Endodermal cell (in vitro differentiated cells): ENCODE results near the gene ABLIM3. TPM values are rescaled to one million over a fixed set of nuclear protein-coding genes. Genes with fewer than 3 reads are reported as not detected.

Source experiments
- DNase-seq: peaks from one replicate; pipeline ENCODE4 v3.0.0-alpha.2; 2017
- H3K27ac ChIP-seq: 2 replicates; pipeline ENCODE4 v1.5.1; 2013; ENCODE audit warnings: mild to moderate bottlenecking, low read depth, low read length, moderate library complexity
- H3K27me3 ChIP-seq: 2 replicates; pipeline ENCODE4 v1.6.1; 2013; ENCODE audit warnings: mild to moderate bottlenecking, low read length, moderate library complexity; ENCODE audit not compliant: insufficient read depth, control insufficient read depth, poor library complexity, severe bottlenecking
- H3K36me3 ChIP-seq: 2 replicates; pipeline ENCODE4 v1.7.0; 2013; ENCODE audit warnings: mild to moderate bottlenecking, low read length, moderate library complexity; ENCODE audit not compliant: control insufficient read depth, insufficient read depth
- H3K4me1 ChIP-seq: one replicate; pipeline ENCODE4 v1.7.0; 2013; ENCODE audit warnings: low read length; ENCODE audit not compliant: control insufficient read depth, insufficient read depth
- H3K4me3 ChIP-seq: 2 replicates; pipeline ENCODE4 v1.5.1; 2013; ENCODE audit warnings: mild to moderate bottlenecking, low read length, moderate library complexity
- H3K9ac ChIP-seq: 2 replicates; pipeline ENCODE4 v1.6.1; 2013; ENCODE audit warnings: mild to moderate bottlenecking, low read length, moderate library complexity; ENCODE audit not compliant: poor library complexity, severe bottlenecking; ENCODE audit errors: extremely low read depth
- H3K9me3 ChIP-seq: 2 replicates; pipeline ENCODE4 v1.6.1; 2013; ENCODE audit warnings: mild to moderate bottlenecking, low read length, moderate library complexity; ENCODE audit not compliant: control insufficient read depth
- H3K27ac Mint-ChIP-seq: 2 replicates; pipeline ENCODE4 v1.8.0; 2020; ENCODE audit warnings: mixed read lengths
- H3K27me3 Mint-ChIP-seq: 2 replicates; pipeline ENCODE4 v1.8.0; 2021; ENCODE audit warnings: mild to moderate bottlenecking, mixed read lengths; ENCODE audit not compliant: insufficient read depth
- H3K36me3 Mint-ChIP-seq: 2 replicates; pipeline ENCODE4 v1.8.0; 2020; ENCODE audit warnings: low read depth, mixed read lengths
- H3K4me1 Mint-ChIP-seq: 2 replicates; pipeline ENCODE4 v1.8.0; 2020; ENCODE audit warnings: mixed read lengths
- H3K4me3 Mint-ChIP-seq: 2 replicates; pipeline ENCODE4 v1.8.0; 2020; ENCODE audit warnings: mild to moderate bottlenecking, moderate library complexity, mixed read lengths
- H3K9me3 Mint-ChIP-seq: 2 replicates; pipeline ENCODE4 v1.8.0; 2020; ENCODE audit warnings: mild to moderate bottlenecking, mixed read lengths
- CTCF ChIP-seq: fragments of 200-600 bp; sonication (generic); conservative IDR thresholded peaks from 2 replicates; pipeline ENCODE4 v1.5.0; 2021; ENCODE audit warnings: antibody characterized with exemption, mild to moderate bottlenecking
- WGBS, 2 experiments: methylation state at CpG; one replicate each; pipeline versions ENCODE4 v1.1.5 to v1.1.7; 2013; ENCODE audit warnings: missing lambda C conversion rate in 2 of 2, mixed read lengths in 1 of 2; ENCODE audit not compliant: insufficient coverage in 1 of 2, insufficient read length in 1 of 2; 5-methylcytosine and 5-hydroxymethylcytosine counted together
- total RNA-seq, 2 donors: library from RNA; stranded (reverse); fragmentation: NEBNext Ultra II Directional in 1 of 2; extraction: Animal tissue kit (Norgen Biotek cat#: 25700) in 1 of 2; gene quantifications; 2 replicates in 1 of 2; 3 replicates in 1 of 2; pipeline ENCODE4 v1.2.1, GENCODE V29; 2021

The ABLIM3 gene
- total RNA-seq, 2 donors from 2014 or later: 0.24 to 0.66 TPM

DNA sequence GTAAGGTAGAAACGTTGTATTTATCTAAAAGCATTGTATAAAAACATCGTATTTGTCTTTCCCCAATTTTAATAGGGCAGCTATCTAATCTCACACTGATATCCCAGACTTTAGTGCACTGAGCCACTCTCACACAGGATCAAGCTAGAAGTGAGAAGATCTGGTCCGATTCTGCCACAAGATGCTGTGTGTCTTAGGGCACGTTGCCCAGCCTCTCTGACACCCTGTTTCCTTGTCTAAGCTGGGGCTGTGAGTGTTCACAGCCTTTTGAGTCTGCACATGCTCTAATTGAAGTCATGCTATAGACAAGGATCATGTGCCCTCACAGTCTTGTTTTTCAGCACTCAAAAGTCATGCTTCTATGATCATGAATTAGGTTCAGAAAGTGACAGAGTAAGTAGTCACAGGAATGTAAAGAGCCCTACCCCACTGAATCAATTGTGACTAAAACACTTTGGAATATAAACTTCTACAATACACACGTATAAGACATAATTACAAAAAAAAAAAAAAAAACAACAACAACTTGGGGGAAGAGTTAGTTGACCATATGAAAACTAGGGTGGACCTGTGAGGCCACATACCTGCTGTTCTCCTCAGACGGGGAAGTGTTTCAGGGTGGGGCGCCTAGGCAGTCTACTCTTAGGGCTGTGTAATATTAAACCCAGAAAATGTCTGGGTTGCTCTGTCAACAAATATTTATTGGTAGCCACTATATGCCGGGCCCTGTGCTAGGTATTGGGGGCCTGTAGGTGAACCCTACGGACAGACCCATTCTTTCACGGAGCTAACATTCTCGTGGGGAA, 893 bp upstream of the ABLIM3 start:
- Histone ChIP-seq H3K27ac (no peak overlapping the region), H3K9me3 (no peaks in the 10 kb centered on the region), H3K4me1 (no peaks in the 10 kb centered on the region), H3K36me3 (no peaks in the 10 kb centered on the region), H3K27me3 (peaks cover 44% of the 10 kb centered on the region), H3K9ac (no peak overlapping the region), H3K4me3 (no peak overlapping the region)
- DNase-seq: no peak
- no peak overlapping the region for H3K4me3 Mint-ChIP-seq
- H3K4me1 Mint-ChIP-seq: peaks cover 21% of the 10 kb centered on the region
- 91% methylated on average over 7 to 11 of the region's 11 CpGs for WGBS, 2 experiments
- no peak for TF ChIP-seq CTCF
- H3K27me3 Mint-ChIP-seq: peaks cover 53% of the 10 kb centered on the region
- H3K9me3 Mint-ChIP-seq: no peaks in the 10 kb centered on the region
- no peaks in the 10 kb centered on the region for H3K36me3 Mint-ChIP-seq
- no peak overlapping the region for H3K27ac Mint-ChIP-seq

GRCh38 chr5:149141957-149142851, 911 bp downstream of the ABLIM3 start:
- no peak overlapping the region for H3K9ac ChIP-seq
- no peak for DNase-seq
- Mint-ChIP-seq H3K4me3 (peak overlapping the region; percentile 53), H3K27me3 (peaks cover 39% of the 10 kb centered on the region), H3K9me3 (no peaks in the 10 kb centered on the region), H3K4me1 (peaks cover 20% of the 10 kb centered on the region), H3K27ac (no peak overlapping the region), H3K36me3 (no peaks in the 10 kb centered on the region)
- H3K27ac ChIP-seq: no peak overlapping the region
- peaks cover 5% of the 10 kb centered on the region for H3K9me3 ChIP-seq
- TF ChIP-seq CTCF: no peak
- H3K27me3 ChIP-seq: peaks cover 28% of the 10 kb centered on the region
- no peaks in the 10 kb centered on the region for H3K36me3 ChIP-seq
- peak overlapping the region; percentile 79 for H3K4me3 ChIP-seq
- WGBS, 2 experiments: 81 to 100% methylated on average over 3 to 20 of the region's 20 CpGs
- H3K4me1 ChIP-seq: no peaks in the 10 kb centered on the region

GRCh38 chr5:149143470-149143869, 2.2 kb downstream of the ABLIM3 start:
- no peaks in the 10 kb centered on the region for H3K9me3 Mint-ChIP-seq
- Histone ChIP-seq H3K4me1 (no peaks in the 10 kb centered on the region), H3K27ac (no peak overlapping the region), H3K27me3 (peaks cover 23% of the 10 kb centered on the region), H3K9ac (no peak overlapping the region), H3K36me3 (no peaks in the 10 kb centered on the region), H3K4me3 (no peak overlapping the region), H3K9me3 (peaks cover 5% of the 10 kb centered on the region)
- no peak for DNase-seq
- H3K36me3 Mint-ChIP-seq: no peaks in the 10 kb centered on the region
- TF ChIP-seq CTCF: no peak
- H3K27me3 Mint-ChIP-seq: peaks cover 38% of the 10 kb centered on the region
- H3K27ac Mint-ChIP-seq: no peak overlapping the region
- no peak overlapping the region for H3K4me3 Mint-ChIP-seq
- peaks cover 8% of the 10 kb centered on the region for H3K4me1 Mint-ChIP-seq
- 79 to 100% methylated on average over 1 to 2 of the region's 2 CpGs for WGBS, 2 experiments
